H9 (cell line): ENCODE results near the gene TFEB. TPM values are rescaled to one million over a fixed set of nuclear protein-coding genes. Genes with fewer than 3 reads are reported as not detected.

ENCODE experiments used
- DNase-seq: peaks from one replicate; pipeline ENCODE4 v3.0.0-alpha.2; 2017
- H2AFZ ChIP-seq: one replicate; pipeline ENCODE4 v1.6.1; 2013; ENCODE audit warnings: mild to moderate bottlenecking, low read length, control low read depth, moderate library complexity
- H2AK5ac ChIP-seq: 2 replicates; pipeline ENCODE4 v1.6.1; 2013; ENCODE audit warnings: low read length, control low read depth, mixed read lengths; ENCODE audit not compliant: insufficient read length
- H2BK120ac ChIP-seq: one replicate; pipeline ENCODE4 v1.6.1; 2013; ENCODE audit warnings: low read depth, mild to moderate bottlenecking, low read length, control low read depth, inconsistent platforms; ENCODE audit not compliant: poor library complexity, severe bottlenecking
- H2BK12ac ChIP-seq: 2 replicates; pipeline ENCODE4 v1.6.1; 2013; ENCODE audit warnings: low read length, control low read depth, mixed read lengths, low read depth; ENCODE audit not compliant: insufficient read length
- H2BK15ac ChIP-seq: 2 replicates; pipeline ENCODE4 v1.6.1; 2013; ENCODE audit warnings: low read depth, low read length, control low read depth
- H2BK20ac ChIP-seq: one replicate; pipeline ENCODE4 v1.6.1; 2013; ENCODE audit warnings: low read depth, mild to moderate bottlenecking, low read length, control low read depth, inconsistent platforms; ENCODE audit not compliant: poor library complexity, severe bottlenecking
- H2BK5ac ChIP-seq: 2 replicates; pipeline ENCODE4 v1.6.1; 2013; ENCODE audit warnings: low read length, control low read depth, mixed read lengths; ENCODE audit not compliant: insufficient read length
- H3K14ac ChIP-seq: 2 replicates; pipeline ENCODE4 v1.6.1; 2013; ENCODE audit warnings: low read length, control low read depth; ENCODE audit not compliant: insufficient read depth
- H3K18ac ChIP-seq: 2 replicates; pipeline ENCODE4 v1.6.1; 2013; ENCODE audit warnings: low read depth, mild to moderate bottlenecking, mixed read lengths, low read length, control low read depth; ENCODE audit not compliant: insufficient read length
- H3K23ac ChIP-seq: 2 replicates; pipeline ENCODE4 v1.6.1; 2013; ENCODE audit warnings: low read length, control low read depth, mixed read lengths, low read depth; ENCODE audit not compliant: insufficient read length
- H3K23me2 ChIP-seq: 2 replicates; pipeline ENCODE4 v1.6.1; 2013; ENCODE audit warnings: low read depth, mild to moderate bottlenecking, mixed read lengths, low read length, control low read depth; ENCODE audit not compliant: insufficient read length, poor library complexity, severe bottlenecking
- H3K27ac ChIP-seq: 2 replicates; pipeline ENCODE4 v1.5.1; 2013; ENCODE audit warnings: low read length, control low read depth, mixed read lengths, low read depth; ENCODE audit not compliant: insufficient read length
- H3K27me3 ChIP-seq: 2 replicates; pipeline ENCODE4 v1.6.1; 2013; ENCODE audit warnings: low read length, control low read depth, inconsistent platforms; ENCODE audit not compliant: insufficient read depth
- H3K4ac ChIP-seq: 2 replicates; pipeline ENCODE4 v1.6.1; 2013; ENCODE audit warnings: low read depth, mild to moderate bottlenecking, control low read depth, inconsistent platforms, low read length, moderate library complexity
- H3K4me1 ChIP-seq: 2 replicates; pipeline ENCODE4 v1.6.1; 2013; ENCODE audit warnings: low read length, control low read depth, inconsistent platforms; ENCODE audit not compliant: insufficient read depth
- H3K4me2 ChIP-seq: 2 replicates; pipeline ENCODE4 v1.6.1; 2013; ENCODE audit warnings: low read length, control low read depth, mixed read lengths; ENCODE audit not compliant: insufficient read length, insufficient read depth
- H3K56ac ChIP-seq: 2 replicates; pipeline ENCODE4 v1.6.1; 2013; ENCODE audit warnings: low read depth, mild to moderate bottlenecking, mixed read lengths, low read length, control low read depth; ENCODE audit not compliant: insufficient read length
- H3K79me1 ChIP-seq: 2 replicates; pipeline ENCODE4 v1.6.1; 2013; ENCODE audit warnings: low read depth, mild to moderate bottlenecking, moderate library complexity, low read length, control low read depth, inconsistent platforms; ENCODE audit not compliant: insufficient read depth, poor library complexity, severe bottlenecking
- H3K79me2 ChIP-seq: 2 replicates; pipeline ENCODE4 v1.6.1; 2013; ENCODE audit warnings: low read length, control low read depth, inconsistent platforms; ENCODE audit not compliant: insufficient read depth
- H3K9ac ChIP-seq: 2 replicates; pipeline ENCODE4 v1.6.1; 2013; ENCODE audit warnings: low read length, control low read depth, mixed read lengths; ENCODE audit not compliant: insufficient read length; ENCODE audit errors: extremely low read depth
- H3K9me3 ChIP-seq: one replicate; pipeline ENCODE4 v1.6.1; 2013; ENCODE audit warnings: low read depth, low read length, inconsistent platforms; ENCODE audit not compliant: control insufficient read depth
- H3T11ph ChIP-seq: one replicate; pipeline ENCODE4 v1.6.1; 2013; ENCODE audit warnings: mild to moderate bottlenecking, low read length, control low read depth, inconsistent platforms
- H4K20me1 ChIP-seq: one replicate; pipeline ENCODE4 v1.6.1; 2013; ENCODE audit not compliant: control insufficient read depth, insufficient read length, insufficient read depth
- H4K5ac ChIP-seq: 2 replicates; pipeline ENCODE4 v1.6.1; 2013; ENCODE audit warnings: low read depth, mild to moderate bottlenecking, mixed read lengths, low read length, control low read depth; ENCODE audit not compliant: insufficient read length
- H4K8ac ChIP-seq: replicated peaks from 2 replicates; pipeline ENCODE4 v1.6.1; 2013; ENCODE audit warnings: low read length, control low read depth, mixed read lengths, low read depth; ENCODE audit not compliant: insufficient read length
- H4K91ac ChIP-seq: 2 replicates; pipeline ENCODE4 v1.6.1; 2013; ENCODE audit warnings: low read depth, mild to moderate bottlenecking, moderate library complexity, mixed read lengths, low read length, control low read depth; ENCODE audit not compliant: insufficient read length
- H3K27ac Mint-ChIP-seq, 3 experiments: 2 replicates in 2 of 3; 3 replicates in 1 of 3; pipeline ENCODE4 v1.8.0; 2020 to 2021; ENCODE audit warnings: mixed read lengths in 3 of 3, mild to moderate bottlenecking in 1 of 3, moderate library complexity in 1 of 3
- H3K27me3 Mint-ChIP-seq: 2 replicates; pipeline ENCODE4 v1.8.0; 2021; ENCODE audit warnings: low read depth, mild to moderate bottlenecking, moderate library complexity, mixed read lengths
- H3K36me3 Mint-ChIP-seq, 3 experiments: 2 replicates in 2 of 3; 3 replicates in 1 of 3; pipeline ENCODE4 v1.8.0; 2020 to 2021; ENCODE audit warnings: low read depth in 3 of 3, mixed read lengths in 3 of 3; ENCODE audit not compliant: insufficient read depth in 1 of 3
- H3K4me1 Mint-ChIP-seq, 2 experiments: 2 replicates each; pipeline ENCODE4 v1.8.0; 2020; ENCODE audit warnings: mixed read lengths in 2 of 2
- H3K4me3 Mint-ChIP-seq, 2 experiments: 2 replicates in 1 of 2; 3 replicates in 1 of 2; pipeline ENCODE4 v1.8.0; 2020 to 2021; ENCODE audit warnings: mild to moderate bottlenecking in 2 of 2, mixed read lengths in 2 of 2, moderate library complexity in 1 of 2
- H3K9me3 Mint-ChIP-seq, 2 experiments: 2 replicates in 1 of 2; 3 replicates in 1 of 2; pipeline ENCODE4 v1.8.0; 2020; ENCODE audit warnings: mild to moderate bottlenecking in 2 of 2, mixed read lengths in 2 of 2, moderate library complexity in 1 of 2
- CTCF ChIP-seq: fragments of 200-600 bp; sonication (generic); conservative IDR thresholded peaks from 3 replicates; pipeline ENCODE4 v1.8.0; 2021; ENCODE audit warnings: antibody characterized with exemption, mild to moderate bottlenecking
- WGBS: extraction: QIAGEN DNeasy Blood & Tissue Kit; methylation state at CpG from one replicate; pipeline ENCODE4 v1.1.7; 2013; ENCODE audit warnings: missing lambda C conversion rate, low lambda C conversion rate, mixed read lengths; ENCODE audit not compliant: insufficient read length; ENCODE audit errors: extremely low coverage; 5-methylcytosine and 5-hydroxymethylcytosine counted together
- total RNA-seq: library from RNA; stranded (reverse); gene quantifications from 2 replicates; pipeline ENCODE4 v1.2.1, GENCODE V29; 2021

The TFEB gene
- total RNA-seq, 1 experiment from 2014 or later: 1.2 TPM

GRCh38 chr6:41758641-41759035 is 23.2 kb upstream of the TFEB start:
- Histone ChIP-seq H3K79me2 (no peaks in the 10 kb centered on the region), H4K5ac (no peak overlapping the region), H3K27me3 (no peaks in the 10 kb centered on the region), H4K91ac (no peak overlapping the region), H4K20me1 (no peaks in the 10 kb centered on the region), H4K8ac (no peak overlapping the region), H3K4me1 (no peaks in the 10 kb centered on the region), H2BK20ac (no peak overlapping the region), H2BK5ac (no peak overlapping the region), H3K23ac (no peak overlapping the region), H3K14ac (no peak overlapping the region), H2BK12ac (no peak overlapping the region), H3K23me2 (no peaks in the 10 kb centered on the region), H3K79me1 (no peaks in the 10 kb centered on the region), H2AFZ (no peak overlapping the region), H2AK5ac (no peak overlapping the region), H3K18ac (no peak overlapping the region), H3T11ph (no peak overlapping the region), H3K9ac (no peak overlapping the region), H3K4ac (no peak overlapping the region), H3K27ac (no peak overlapping the region), H3K9me3 (no peaks in the 10 kb centered on the region), H2BK120ac (no peak overlapping the region), H2BK15ac (no peak overlapping the region), H3K4me2 (no peak overlapping the region), H3K56ac (no peak overlapping the region)
- no peaks in the 10 kb centered on the region for H3K9me3 Mint-ChIP-seq
- no peak for TF ChIP-seq CTCF
- no peak for DNase-seq
- H3K36me3 Mint-ChIP-seq: no peaks in the 10 kb centered on the region
- WGBS: no CpG with 5 or more reads among the region's 6 CpGs
- no peak overlapping the region for H3K4me3 Mint-ChIP-seq
- H3K4me1 Mint-ChIP-seq: peaks cover 5 to 9% of the 10 kb centered on the region in 2 experiments; a peak in 3 of 4 replicates
- H3K27ac Mint-ChIP-seq: peak overlapping the region in 1 of 3 experiments; percentile 31; a peak in 1 of 7 replicates
- peaks cover 19% of the 10 kb centered on the region for H3K27me3 Mint-ChIP-seq
